HG02973 (cell line): Measurements from ENCODE around the gene MAP2K5.
"Not testable (repeated sequence)": the region's sequence is repeated elsewhere in the genome, so short reads cannot be mapped to it uniquely, and the experiment has no call there.

ENCODE experiments used
- ATAC-seq: cut with Tn5 transposase; IDR thresholded peaks from one replicate; pipeline ENCODE4 v1.9.1; 2021; ENCODE audit warnings: moderate library complexity; ENCODE audit not compliant: unreplicated experiment

Gene MAP2K5

DNA sequence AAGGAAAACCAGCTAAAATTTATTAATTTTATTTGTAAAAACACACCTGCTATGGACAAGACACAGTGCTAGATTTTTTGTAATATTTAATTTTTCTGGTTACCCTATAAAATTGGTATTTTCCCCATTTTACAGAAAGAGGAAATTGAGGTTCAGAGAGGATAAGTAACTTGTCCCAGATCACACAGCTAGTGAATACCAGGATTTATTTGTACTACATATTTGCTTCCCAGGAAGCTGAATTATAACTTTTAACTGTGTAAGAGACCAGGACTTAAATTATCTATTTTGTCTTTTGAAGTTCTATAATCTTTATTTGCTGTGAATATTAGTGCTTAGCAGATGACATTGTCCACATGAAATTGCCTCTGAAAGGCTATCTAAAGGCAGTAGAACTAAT, 49.7 kb downstream of the MAP2K5 start:
- ATAC-seq: no peak

- no peak for ATAC-seq
These were observed 51.1 kb downstream of the MAP2K5 start for GRCh38 chr15:67593562-67593961.

- no peak for ATAC-seq
These were observed 52.3 kb downstream of the MAP2K5 start for GRCh38 chr15:67594770-67595169.

DNA sequence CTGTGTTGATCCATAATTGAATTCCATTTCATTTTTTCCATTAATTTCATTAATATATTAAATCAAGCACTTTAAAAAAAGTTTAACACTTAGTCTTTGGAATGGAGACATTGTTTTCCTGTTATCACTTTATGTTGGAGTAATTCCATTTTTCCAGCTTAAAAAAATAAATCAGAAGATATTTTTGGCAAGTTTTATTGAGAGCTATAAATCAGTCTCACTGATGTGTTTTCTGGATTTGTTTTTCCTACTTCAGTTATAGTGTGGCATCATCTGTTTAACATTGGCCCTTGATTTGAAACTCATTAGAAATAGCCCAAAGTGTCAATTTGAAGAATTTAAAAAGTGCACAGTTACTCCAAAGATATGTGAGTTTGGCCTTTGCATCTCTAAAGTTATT, 53.1 kb downstream of the MAP2K5 start:
- ATAC-seq: no peak

GRCh38 chr15:67601073-67601472, 58.6 kb downstream of the MAP2K5 start:
- no peak for ATAC-seq

GRCh38 chr15:67603063-67603462, 60.6 kb downstream of the MAP2K5 start:
- ATAC-seq: no peak

DNA sequence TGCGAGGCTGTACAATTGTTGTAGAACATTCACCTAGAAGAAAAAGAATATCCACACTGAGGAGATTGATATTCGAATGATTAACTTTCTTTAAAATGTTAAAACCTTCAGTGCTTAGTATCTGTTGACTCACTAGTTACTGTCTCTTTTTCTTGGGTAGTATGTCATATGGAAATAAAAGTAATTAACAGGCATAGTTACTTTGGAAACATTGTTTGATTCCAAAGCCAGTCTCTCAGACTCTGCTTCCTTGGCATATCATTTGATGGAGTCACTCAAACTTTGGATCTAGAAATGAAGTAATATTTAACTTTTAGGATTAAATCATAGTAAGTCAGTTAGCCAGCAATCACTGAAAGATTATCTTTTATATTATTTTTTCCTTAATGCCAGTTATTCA, 63.4 kb downstream of the MAP2K5 start:
- no peak for ATAC-seq

GRCh38 chr15:67606742-67607141, 64.2 kb downstream of the MAP2K5 start:
- ATAC-seq: no peak

- ATAC-seq: no peak
These were observed 64.8 kb downstream of the MAP2K5 start for GRCh38 chr15:67607329-67607728.

DNA sequence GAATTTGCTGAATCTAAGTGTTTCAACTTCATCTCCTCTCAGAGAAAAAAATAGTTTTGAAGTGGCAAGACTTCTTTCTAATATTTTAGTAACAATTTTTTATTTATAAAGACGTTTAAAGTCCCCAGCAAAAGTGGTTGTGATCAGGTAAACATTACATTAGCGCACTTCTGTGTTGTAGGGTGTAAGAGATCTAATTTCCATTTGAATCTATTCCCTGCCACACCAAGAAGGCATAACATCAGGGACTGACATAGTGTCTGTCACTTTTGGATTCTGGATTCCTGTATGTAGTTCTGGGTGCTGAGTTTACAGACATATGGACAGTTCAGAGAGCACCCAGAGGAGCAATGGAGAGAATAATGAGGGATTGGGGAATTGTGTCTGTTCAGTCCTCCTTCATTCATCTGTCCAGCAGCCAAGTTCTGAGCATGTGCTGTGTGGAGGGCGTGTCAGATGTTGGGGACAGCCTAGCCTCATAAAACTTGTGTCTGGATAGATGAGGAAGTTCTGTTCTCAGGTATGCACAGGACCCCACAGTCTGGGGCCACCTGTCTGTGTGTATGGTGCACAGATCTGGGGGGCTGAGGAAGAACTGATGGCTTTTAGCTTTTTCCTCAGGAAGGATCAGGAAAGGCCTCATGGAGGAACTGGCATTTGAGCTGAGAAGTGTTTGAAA, 65.6 kb downstream of the MAP2K5 start:
- ATAC-seq: no peak

GRCh38 chr15:67608638-67608959, 66.1 kb downstream of the MAP2K5 start:
- ATAC-seq: no peak

GRCh38 chr15:67611370-67612369, 69.2 kb downstream of the MAP2K5 start:
- ATAC-seq: no peak

- no peak for ATAC-seq
These were observed 70.7 kb downstream of the MAP2K5 start for GRCh38 chr15:67613211-67613610.

DNA sequence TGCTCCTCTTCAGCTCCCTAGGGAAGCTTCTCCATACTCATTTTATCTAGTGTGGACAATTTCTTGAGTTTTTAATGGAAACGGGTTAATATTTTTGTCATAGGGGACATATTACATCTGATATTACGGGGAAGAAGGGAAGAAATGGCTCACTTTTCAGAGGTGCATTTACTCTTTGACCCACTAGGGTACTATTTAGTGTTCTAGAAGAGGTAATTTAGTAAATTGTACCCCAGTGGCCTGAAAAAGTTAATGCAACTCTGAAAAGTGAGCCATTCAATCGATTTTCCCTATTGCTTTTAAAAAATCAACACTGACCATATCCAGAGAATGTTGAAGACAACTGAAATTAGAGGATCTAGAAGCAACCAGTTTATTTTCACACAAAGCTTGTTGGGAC, 71.2 kb downstream of the MAP2K5 start:
- no peak for ATAC-seq

GRCh38 chr15:67615131-67615534, 72.6 kb downstream of the MAP2K5 start:
- not testable (repeated sequence) for ATAC-seq

GRCh38 chr15:67618297-67618696, 75.8 kb downstream of the MAP2K5 start:
- ATAC-seq: no peak

- ATAC-seq: no peak
These were observed 79.6 kb downstream of the MAP2K5 start for GRCh38 chr15:67622110-67622509.

DNA sequence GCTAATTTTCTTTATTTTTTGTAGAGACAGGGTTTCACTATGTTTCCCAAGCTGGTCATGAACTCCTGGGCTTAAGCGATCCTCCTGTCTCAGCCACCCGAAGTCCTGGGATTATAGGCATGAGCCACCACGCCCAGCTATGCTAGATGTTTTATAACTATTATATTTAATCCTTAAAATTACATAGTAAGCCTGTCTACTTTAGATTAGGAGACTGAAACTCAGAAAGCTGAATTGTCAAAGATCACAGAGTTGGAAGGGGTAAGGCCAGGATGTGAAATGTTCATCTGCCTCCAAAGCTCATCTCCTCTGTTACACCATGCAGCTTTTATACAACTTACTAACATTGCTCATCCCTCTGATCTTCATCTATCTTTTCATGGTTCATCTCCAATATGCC, 89.8 kb downstream of the MAP2K5 start:
- no peak for ATAC-seq

DNA sequence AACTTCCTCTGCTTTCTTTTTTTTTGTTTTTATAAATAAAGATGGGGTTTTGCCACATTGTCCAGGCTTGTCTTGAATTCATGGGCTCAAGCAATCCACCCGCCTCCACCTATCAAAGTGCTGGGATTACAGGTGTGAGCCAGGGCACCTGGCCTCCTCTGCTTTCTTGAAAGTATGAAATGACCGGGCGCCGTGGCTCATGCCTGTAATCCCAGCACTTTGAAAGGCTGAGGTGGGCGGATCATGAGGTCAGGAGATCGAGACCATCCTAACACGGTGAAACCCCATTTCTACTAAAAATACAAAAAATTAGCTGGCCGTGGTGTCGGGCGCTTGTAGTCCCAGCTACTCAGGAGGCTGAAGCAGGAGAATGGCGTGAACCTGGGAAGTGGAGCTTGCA, 93.4 kb downstream of the MAP2K5 start:
- not testable (repeated sequence) for ATAC-seq

- no peak for ATAC-seq
These were observed 97.1 kb downstream of the MAP2K5 start for GRCh38 chr15:67639591-67639990.

DNA sequence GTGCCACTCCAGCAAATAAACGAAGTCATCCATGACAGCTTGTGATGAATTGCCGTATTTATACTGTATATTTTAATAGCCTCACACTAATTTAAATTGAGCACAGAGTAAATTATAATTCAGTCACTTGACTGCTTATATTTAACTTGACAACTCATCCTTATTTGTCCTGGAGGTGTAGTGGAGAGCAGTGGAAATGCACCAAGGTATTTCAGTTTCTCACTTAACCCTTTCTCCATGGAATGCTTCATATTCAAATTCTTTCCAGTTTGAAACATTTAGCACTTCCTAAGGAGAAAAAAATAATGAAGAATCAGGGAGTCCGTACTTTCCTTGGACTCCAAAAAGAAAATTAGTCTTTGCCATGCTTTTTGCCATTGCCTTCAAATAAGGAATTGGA, 99.0 kb downstream of the MAP2K5 start:
- ATAC-seq: no peak

GRCh38 chr15:67646847-67647246, 104.3 kb downstream of the MAP2K5 start:
- ATAC-seq: no peak
